Measurements from ENCODE around the gene TPRKB.
"Not testable (repeated sequence)": the region's sequence is repeated elsewhere in the genome, so short reads cannot be mapped to it uniquely, and the experiment has no call there.

Gene TPRKB

GRCh38 chr2:73764945-73765344 lies 27.8 kb upstream of the TPRKB start:
- Mint-ChIP-seq H3K4me1 (no peaks in the 10 kb centered on the region), H3K27ac (no peak overlapping the region), H3K9me3 (no peaks in the 10 kb centered on the region), H3K36me3 (ENCODE audit: low read depth) (peaks cover 72% of the 10 kb centered on the region), H3K4me3 (no peak overlapping the region), H3K27me3 (ENCODE audit: low read depth) (no peaks in the 10 kb centered on the region)
- TF ChIP-seq CTCF (IDR thresholded peaks at IDR 0.05; ENCODE audit: unreplicated experiment in 3 of 3) = no peak

- Mint-ChIP-seq H3K36me3 (ENCODE audit: low read depth) (peaks cover 76% of the 10 kb centered on the region), H3K4me1 (no peaks in the 10 kb centered on the region), H3K27ac (no peak overlapping the region), H3K4me3 (no peak overlapping the region), H3K9me3 (no peaks in the 10 kb centered on the region), H3K27me3 (ENCODE audit: low read depth) (no peaks in the 10 kb centered on the region)
- TF ChIP-seq CTCF (IDR thresholded peaks at IDR 0.05; ENCODE audit: unreplicated experiment in 3 of 3) = no peak
Observed at GRCh38 chr2:73762571-73762970, 25.4 kb upstream of the TPRKB start.

- H3K36me3 Mint-ChIP-seq (ENCODE audit: low read depth) = peaks cover 72% of the 10 kb centered on the region
- H3K4me1 Mint-ChIP-seq = no peaks in the 10 kb centered on the region
- H3K9me3 Mint-ChIP-seq = no peaks in the 10 kb centered on the region
- no peak for TF ChIP-seq CTCF (IDR thresholded peaks at IDR 0.05; ENCODE audit: unreplicated experiment in 3 of 3)
- no peak overlapping the region for H3K27ac Mint-ChIP-seq
- no peaks in the 10 kb centered on the region for H3K27me3 Mint-ChIP-seq (ENCODE audit: low read depth)
- no peak overlapping the region for H3K4me3 Mint-ChIP-seq
Observed at GRCh38 chr2:73759904-73760303, 22.8 kb upstream of the TPRKB start.

- peaks cover 3% of the 10 kb centered on the region for H3K9me3 Mint-ChIP-seq
- H3K36me3 Mint-ChIP-seq (ENCODE audit: low read depth) = peaks cover 75% of the 10 kb centered on the region
- no peaks in the 10 kb centered on the region for H3K4me1 Mint-ChIP-seq
- no peaks in the 10 kb centered on the region for H3K27me3 Mint-ChIP-seq (ENCODE audit: low read depth)
- no peak for TF ChIP-seq CTCF (IDR thresholded peaks at IDR 0.05; ENCODE audit: unreplicated experiment in 3 of 3)
- no peak overlapping the region for H3K27ac Mint-ChIP-seq
- H3K4me3 Mint-ChIP-seq = no peak overlapping the region
Observed at GRCh38 chr2:73759285-73759764, 22.2 kb upstream of the TPRKB start.

- peaks cover 78% of the 10 kb centered on the region for H3K36me3 Mint-ChIP-seq (ENCODE audit: low read depth)
- H3K27ac Mint-ChIP-seq; H3K4me1 Mint-ChIP-seq; H3K27me3 Mint-ChIP-seq (ENCODE audit: low read depth); H3K9me3 Mint-ChIP-seq; H3K4me3 Mint-ChIP-seq: not testable (repeated sequence)
Observed at GRCh38 chr2:73754332-73754731, 17.2 kb upstream of the TPRKB start.

GRCh38 chr2:73749314-73749713 lies 12.2 kb upstream of the TPRKB start:
- H3K27me3 Mint-ChIP-seq (ENCODE audit: low read depth) = no peaks in the 10 kb centered on the region
- H3K4me3 Mint-ChIP-seq = no peak overlapping the region
- no peak for TF ChIP-seq CTCF (IDR thresholded peaks at IDR 0.05; ENCODE audit: unreplicated experiment in 3 of 3)
- H3K4me1 Mint-ChIP-seq = no peaks in the 10 kb centered on the region
- H3K9me3 Mint-ChIP-seq = peaks cover 6% of the 10 kb centered on the region
- H3K36me3 Mint-ChIP-seq (ENCODE audit: low read depth) = peaks cover 66% of the 10 kb centered on the region
- no peak overlapping the region for H3K27ac Mint-ChIP-seq
